Measurements from ENCODE around the gene KAT5. TPM values are rescaled to one million over a fixed set of nuclear protein-coding genes. Genes with fewer than 3 reads are reported as not detected.

The KAT5 gene
- total and polyA plus RNA-seq, 2 of the 13 experiments (the other 11 are each of a cell fraction or from before 2014, with no cell fraction given): 35.2 to 48.3 TPM

DNA sequence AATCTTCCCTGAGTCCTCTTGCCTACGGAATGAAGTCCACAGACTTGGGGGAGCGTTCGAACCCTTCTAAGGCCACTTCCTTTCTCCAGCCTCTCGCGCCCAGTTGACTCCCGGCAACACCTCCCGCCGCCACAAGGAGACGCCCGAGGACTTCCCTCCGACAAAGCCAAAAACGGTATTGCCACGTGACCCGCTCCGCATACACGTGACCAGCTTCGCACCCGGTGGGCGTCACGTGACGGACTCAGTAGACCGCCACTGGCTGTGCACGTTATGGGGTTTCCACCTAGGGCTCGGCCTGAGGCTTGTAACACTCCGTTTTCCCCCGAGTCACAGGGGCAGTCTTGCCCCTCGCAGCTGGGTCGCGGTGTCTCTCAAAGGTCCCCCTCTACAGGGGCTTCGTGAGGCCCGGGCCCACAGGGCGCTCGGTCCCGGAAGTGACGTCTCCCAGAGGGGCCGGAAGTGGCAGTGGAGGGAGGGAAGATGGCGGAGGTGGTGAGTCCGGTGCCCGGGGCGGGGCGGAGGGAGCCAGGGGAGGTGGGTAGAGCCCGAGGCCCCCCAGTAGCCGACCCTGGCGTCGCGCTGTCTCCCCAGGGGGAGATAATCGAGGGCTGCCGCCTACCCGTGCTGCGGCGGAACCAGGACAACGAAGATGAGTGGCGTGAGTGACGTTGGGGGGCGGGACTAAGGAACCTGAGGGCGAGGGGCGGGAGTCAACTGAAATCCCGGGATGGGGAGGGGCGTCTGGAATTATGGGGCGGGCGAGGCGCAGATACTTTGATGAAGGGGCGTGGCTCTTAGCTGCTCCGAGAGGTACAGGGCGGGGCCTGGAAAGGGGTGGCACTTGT is at the start of gene KAT5 (continued):
- TF ChIP-seq, protein P1, sequence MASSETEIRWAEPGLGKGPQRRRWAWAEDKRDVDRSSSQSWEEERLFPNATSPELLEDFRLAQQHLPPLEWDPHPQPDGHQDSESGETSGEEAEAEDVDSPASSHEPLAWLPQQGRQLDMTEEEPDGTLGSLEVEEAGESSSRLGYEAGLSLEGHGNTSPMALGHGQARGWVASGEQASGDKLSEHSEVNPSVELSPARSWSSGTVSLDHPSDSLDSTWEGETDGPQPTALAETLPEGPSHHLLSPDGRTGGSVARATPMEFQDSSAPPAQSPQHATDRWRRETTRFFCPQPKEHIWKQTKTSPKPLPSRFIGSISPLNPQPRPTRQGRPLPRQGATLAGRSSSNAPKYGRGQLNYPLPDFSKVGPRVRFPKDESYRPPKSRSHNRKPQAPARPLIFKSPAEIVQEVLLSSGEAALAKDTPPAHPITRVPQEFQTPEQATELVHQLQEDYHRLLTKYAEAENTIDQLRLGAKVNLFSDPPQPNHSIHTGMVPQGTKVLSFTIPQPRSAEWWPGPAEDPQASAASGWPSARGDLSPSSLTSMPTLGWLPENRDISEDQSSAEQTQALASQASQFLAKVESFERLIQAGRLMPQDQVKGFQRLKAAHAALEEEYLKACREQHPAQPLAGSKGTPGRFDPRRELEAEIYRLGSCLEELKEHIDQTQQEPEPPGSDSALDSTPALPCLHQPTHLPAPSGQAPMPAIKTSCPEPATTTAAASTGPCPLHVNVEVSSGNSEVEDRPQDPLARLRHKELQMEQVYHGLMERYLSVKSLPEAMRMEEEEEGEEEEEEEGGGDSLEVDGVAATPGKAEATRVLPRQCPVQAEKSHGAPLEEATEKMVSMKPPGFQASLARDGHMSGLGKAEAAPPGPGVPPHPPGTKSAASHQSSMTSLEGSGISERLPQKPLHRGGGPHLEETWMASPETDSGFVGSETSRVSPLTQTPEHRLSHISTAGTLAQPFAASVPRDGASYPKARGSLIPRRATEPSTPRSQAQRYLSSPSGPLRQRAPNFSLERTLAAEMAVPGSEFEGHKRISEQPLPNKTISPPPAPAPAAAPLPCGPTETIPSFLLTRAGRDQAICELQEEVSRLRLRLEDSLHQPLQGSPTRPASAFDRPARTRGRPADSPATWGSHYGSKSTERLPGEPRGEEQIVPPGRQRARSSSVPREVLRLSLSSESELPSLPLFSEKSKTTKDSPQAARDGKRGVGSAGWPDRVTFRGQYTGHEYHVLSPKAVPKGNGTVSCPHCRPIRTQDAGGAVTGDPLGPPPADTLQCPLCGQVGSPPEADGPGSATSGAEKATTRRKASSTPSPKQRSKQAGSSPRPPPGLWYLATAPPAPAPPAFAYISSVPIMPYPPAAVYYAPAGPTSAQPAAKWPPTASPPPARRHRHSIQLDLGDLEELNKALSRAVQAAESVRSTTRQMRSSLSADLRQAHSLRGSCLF (CRISPR knock-in tag; IDR thresholded peaks at IDR 0.05; ENCODE audit: borderline replicate concordance): 0 out of 2 replicates have a peak, but pooled peaks have one; percentile 72
- TF ChIP-seq RFX1 (IDR thresholded peaks at IDR 0.05) (no peak), SP1 (IDR thresholded peaks at IDR 0.05) (no peak), SP1 (CRISPR knock-in tag; IDR thresholded peaks at IDR 0.05) (peak; percentile 48), XBP1 (CRISPR knock-in tag; IDR thresholded peaks at IDR 0.05) (no peak), HNF4A (CRISPR knock-in tag; IDR thresholded peaks at IDR 0.05) (no peak), ZZZ3 (CRISPR knock-in tag; IDR thresholded peaks at IDR 0.05; ENCODE audit: borderline replicate concordance) (peak; percentile 83; the same call in 1 of the 2 replicates), ZFX (CRISPR knock-in tag; IDR thresholded peaks at IDR 0.05; ENCODE audit: low read depth) (peak; percentile 98), NFE2L1 (CRISPR knock-in tag; IDR thresholded peaks at IDR 0.05; ENCODE audit: borderline replicate concordance) (no peak; the same call in 1 of the 2 replicates), TEAD3 (CRISPR knock-in tag; optimal IDR thresholded peaks at IDR 0.05; ENCODE audit: borderline replicate concordance) (peak; percentile 77), ZNF839 (CRISPR knock-in tag; IDR thresholded peaks at IDR 0.05; ENCODE audit: borderline replicate concordance) (peak; percentile 87), MTA3 (CRISPR knock-in tag; IDR thresholded peaks at IDR 0.05) (no peak), ARNT2 (CRISPR knock-in tag; IDR thresholded peaks at IDR 0.05; ENCODE audit: low read depth) (peak; percentile 92), ZNF570 (CRISPR knock-in tag; IDR thresholded peaks at IDR 0.05; ENCODE audit: borderline replicate concordance) (no peak), ZNF777 (CRISPR knock-in tag; IDR thresholded peaks at IDR 0.05) (peak; percentile 57; the same call in 1 of the 2 replicates)
- TF ChIP-seq, protein P2, sequence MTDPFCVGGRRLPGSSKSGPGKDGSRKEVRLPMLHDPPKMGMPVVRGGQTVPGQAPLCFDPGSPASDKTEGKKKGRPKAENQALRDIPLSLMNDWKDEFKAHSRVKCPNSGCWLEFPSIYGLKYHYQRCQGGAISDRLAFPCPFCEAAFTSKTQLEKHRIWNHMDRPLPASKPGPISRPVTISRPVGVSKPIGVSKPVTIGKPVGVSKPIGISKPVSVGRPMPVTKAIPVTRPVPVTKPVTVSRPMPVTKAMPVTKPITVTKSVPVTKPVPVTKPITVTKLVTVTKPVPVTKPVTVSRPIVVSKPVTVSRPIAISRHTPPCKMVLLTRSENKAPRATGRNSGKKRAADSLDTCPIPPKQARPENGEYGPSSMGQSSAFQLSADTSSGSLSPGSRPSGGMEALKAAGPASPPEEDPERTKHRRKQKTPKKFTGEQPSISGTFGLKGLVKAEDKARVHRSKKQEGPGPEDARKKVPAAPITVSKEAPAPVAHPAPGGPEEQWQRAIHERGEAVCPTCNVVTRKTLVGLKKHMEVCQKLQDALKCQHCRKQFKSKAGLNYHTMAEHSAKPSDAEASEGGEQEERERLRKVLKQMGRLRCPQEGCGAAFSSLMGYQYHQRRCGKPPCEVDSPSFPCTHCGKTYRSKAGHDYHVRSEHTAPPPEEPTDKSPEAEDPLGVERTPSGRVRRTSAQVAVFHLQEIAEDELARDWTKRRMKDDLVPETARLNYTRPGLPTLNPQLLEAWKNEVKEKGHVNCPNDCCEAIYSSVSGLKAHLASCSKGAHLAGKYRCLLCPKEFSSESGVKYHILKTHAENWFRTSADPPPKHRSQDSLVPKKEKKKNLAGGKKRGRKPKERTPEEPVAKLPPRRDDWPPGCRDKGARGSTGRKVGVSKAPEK (CRISPR knock-in tag; IDR thresholded peaks at IDR 0.05; ENCODE audit: borderline replicate concordance): no peak
- TF ChIP-seq, protein P3, sequence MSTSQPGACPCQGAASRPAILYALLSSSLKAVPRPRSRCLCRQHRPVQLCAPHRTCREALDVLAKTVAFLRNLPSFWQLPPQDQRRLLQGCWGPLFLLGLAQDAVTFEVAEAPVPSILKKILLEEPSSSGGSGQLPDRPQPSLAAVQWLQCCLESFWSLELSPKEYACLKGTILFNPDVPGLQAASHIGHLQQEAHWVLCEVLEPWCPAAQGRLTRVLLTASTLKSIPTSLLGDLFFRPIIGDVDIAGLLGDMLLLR (CRISPR knock-in tag; IDR thresholded peaks at IDR 0.05): peak; percentile 91
- TF ChIP-seq, protein P4, sequence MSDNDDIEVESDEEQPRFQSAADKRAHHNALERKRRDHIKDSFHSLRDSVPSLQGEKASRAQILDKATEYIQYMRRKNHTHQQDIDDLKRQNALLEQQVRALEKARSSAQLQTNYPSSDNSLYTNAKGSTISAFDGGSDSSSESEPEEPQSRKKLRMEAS (IDR thresholded peaks at IDR 0.05): peak; percentile 98
- TF ChIP-seq, protein P5, sequence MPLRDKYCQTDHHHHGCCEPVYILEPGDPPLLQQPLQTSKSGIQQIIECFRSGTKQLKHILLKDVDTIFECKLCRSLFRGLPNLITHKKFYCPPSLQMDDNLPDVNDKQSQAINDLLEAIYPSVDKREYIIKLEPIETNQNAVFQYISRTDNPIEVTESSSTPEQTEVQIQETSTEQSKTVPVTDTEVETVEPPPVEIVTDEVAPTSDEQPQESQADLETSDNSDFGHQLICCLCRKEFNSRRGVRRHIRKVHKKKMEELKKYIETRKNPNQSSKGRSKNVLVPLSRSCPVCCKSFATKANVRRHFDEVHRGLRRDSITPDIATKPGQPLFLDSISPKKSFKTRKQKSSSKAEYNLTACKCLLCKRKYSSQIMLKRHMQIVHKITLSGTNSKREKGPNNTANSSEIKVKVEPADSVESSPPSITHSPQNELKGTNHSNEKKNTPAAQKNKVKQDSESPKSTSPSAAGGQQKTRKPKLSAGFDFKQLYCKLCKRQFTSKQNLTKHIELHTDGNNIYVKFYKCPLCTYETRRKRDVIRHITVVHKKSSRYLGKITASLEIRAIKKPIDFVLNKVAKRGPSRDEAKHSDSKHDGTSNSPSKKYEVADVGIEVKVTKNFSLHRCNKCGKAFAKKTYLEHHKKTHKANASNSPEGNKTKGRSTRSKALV (CRISPR knock-in tag; IDR thresholded peaks at IDR 0.05): 0 out of 2 replicates have a peak, but pooled peaks have one; percentile 59
